ENCODE data around the gene TBC1D19.

TBC1D19 gene

DNA sequence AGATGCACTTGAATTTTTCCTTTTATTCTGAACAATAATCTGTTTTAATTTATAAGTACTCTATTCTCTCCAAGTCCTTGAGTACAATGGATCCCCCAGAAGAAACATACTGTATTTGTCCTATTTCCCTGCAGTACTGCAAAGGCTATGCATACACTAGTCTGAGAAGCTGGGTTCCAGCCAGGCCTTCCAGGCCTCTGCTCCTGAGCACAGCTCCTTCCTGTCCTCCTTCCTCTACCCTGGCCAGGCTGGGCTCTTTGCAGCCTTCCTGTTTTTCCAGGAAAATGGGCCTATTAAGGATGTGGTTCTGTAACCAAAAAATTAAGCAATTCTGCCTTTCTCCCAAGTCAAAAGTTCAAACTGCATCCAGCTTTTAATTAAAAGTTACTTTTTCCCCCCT lies 208.8 kb downstream of the TBC1D19 start:
- TF ChIP-seq, protein P1, sequence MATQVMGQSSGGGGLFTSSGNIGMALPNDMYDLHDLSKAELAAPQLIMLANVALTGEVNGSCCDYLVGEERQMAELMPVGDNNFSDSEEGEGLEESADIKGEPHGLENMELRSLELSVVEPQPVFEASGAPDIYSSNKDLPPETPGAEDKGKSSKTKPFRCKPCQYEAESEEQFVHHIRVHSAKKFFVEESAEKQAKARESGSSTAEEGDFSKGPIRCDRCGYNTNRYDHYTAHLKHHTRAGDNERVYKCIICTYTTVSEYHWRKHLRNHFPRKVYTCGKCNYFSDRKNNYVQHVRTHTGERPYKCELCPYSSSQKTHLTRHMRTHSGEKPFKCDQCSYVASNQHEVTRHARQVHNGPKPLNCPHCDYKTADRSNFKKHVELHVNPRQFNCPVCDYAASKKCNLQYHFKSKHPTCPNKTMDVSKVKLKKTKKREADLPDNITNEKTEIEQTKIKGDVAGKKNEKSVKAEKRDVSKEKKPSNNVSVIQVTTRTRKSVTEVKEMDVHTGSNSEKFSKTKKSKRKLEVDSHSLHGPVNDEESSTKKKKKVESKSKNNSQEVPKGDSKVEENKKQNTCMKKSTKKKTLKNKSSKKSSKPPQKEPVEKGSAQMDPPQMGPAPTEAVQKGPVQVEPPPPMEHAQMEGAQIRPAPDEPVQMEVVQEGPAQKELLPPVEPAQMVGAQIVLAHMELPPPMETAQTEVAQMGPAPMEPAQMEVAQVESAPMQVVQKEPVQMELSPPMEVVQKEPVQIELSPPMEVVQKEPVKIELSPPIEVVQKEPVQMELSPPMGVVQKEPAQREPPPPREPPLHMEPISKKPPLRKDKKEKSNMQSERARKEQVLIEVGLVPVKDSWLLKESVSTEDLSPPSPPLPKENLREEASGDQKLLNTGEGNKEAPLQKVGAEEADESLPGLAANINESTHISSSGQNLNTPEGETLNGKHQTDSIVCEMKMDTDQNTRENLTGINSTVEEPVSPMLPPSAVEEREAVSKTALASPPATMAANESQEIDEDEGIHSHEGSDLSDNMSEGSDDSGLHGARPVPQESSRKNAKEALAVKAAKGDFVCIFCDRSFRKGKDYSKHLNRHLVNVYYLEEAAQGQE (IDR thresholded peaks at IDR 0.05; ENCODE audit: insufficient read depth in 1 of 2, low read depth in 2 of 2, low read length in 2 of 2) = no peak

DNA sequence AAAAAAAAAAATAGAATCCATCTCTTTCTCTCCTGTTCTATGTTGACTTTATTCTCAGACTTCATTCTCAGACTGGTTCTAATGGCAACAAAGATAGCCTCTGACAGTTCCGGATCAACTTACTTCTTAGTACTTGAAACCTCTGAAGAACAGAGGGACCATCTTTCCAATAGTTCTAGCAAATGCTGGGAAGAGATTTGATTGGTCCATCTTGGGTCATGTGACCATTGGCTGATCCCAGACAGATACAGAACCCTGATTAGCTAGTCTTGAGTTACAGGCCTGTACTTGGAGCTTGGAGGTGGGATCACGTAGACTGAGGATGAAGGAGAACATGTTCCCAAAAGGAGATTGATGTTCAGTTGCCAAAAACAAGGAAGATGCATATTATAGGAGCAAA lies 209.9 kb downstream of the TBC1D19 start:
- TF ChIP-seq, protein P1 (IDR thresholded peaks at IDR 0.05; ENCODE audit: insufficient read depth in 1 of 2, low read depth in 2 of 2, low read length in 2 of 2) = no peak
- TF ChIP-seq FOXP2 (optimal IDR thresholded peaks at IDR 0.05; ENCODE audit: borderline replicate concordance, extremely low read depth, extremely low read length, insufficient read depth) (no peak), POLR2AphosphoS5 (IDR thresholded peaks at IDR 0.05; ENCODE audit: low read depth, low read length) (no peak), TAF1 (IDR thresholded peaks at IDR 0.05; ENCODE audit: borderline replicate concordance, insufficient read depth, low read length) (no peak), SIN3A (IDR thresholded peaks at IDR 0.05; ENCODE audit: borderline replicate concordance, insufficient read depth, low read length) (no peak)

DNA sequence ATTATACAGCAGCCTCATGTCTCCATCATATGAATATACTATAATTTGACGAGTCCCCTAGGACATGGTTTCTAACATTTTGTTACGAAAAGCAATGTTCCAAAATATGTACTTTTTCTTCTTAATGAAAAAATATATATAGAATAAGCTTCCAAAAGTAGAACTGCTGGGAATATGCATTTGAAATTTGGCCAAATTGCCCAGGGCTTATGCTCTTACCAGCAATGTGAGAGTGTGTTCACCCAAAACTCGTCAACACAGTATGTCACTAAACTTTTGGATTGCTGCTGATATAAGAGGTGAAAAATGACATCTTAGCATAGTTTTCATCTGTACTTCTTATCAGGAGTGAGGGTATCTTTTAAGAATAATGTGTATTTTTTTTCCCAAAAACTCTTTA lies 212.2 kb downstream of the TBC1D19 start:
- no peak for TF ChIP-seq TAF1 (IDR thresholded peaks at IDR 0.05; ENCODE audit: borderline replicate concordance, insufficient read depth, low read length)
- TF ChIP-seq SIN3A (IDR thresholded peaks at IDR 0.05; ENCODE audit: borderline replicate concordance, insufficient read depth, low read length) = no peak
- no peak for TF ChIP-seq POLR2AphosphoS5 (IDR thresholded peaks at IDR 0.05; ENCODE audit: low read depth, low read length)
- TF ChIP-seq, protein P1 (IDR thresholded peaks at IDR 0.05; ENCODE audit: insufficient read depth in 1 of 2, low read depth in 2 of 2, low read length in 2 of 2) = no peak
- no peak for TF ChIP-seq FOXP2 (optimal IDR thresholded peaks at IDR 0.05; ENCODE audit: borderline replicate concordance, extremely low read depth, extremely low read length, insufficient read depth)

DNA sequence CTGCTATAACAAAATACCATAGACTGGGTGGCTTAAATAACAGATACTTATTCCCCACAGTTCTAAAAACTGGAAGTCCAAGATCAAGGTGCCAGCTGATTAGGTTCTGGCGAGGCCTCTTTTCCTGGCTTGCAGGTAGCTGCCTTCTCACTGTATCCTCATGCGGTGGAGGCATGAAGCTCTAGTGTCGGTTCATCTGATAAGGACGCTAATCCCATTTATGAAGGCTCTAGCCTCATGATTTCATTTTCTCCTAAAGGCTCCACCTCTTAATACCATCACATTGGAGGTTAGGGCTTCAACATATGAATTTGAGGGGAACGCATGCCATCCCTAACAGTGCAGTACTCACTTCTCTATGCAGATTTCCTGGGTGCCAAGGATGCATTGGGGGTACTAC lies 218.9 kb downstream of the TBC1D19 start:
- TF ChIP-seq FOXP2 (optimal IDR thresholded peaks at IDR 0.05; ENCODE audit: borderline replicate concordance, extremely low read depth, extremely low read length, insufficient read depth) (no peak), POLR2AphosphoS5 (IDR thresholded peaks at IDR 0.05; ENCODE audit: low read depth, low read length) (no peak), SIN3A (IDR thresholded peaks at IDR 0.05; ENCODE audit: borderline replicate concordance, insufficient read depth, low read length) (no peak), TAF1 (IDR thresholded peaks at IDR 0.05; ENCODE audit: borderline replicate concordance, insufficient read depth, low read length) (no peak)
- TF ChIP-seq, protein P1 (IDR thresholded peaks at IDR 0.05; ENCODE audit: insufficient read depth in 1 of 2, low read depth in 2 of 2, low read length in 2 of 2) = no peak

DNA sequence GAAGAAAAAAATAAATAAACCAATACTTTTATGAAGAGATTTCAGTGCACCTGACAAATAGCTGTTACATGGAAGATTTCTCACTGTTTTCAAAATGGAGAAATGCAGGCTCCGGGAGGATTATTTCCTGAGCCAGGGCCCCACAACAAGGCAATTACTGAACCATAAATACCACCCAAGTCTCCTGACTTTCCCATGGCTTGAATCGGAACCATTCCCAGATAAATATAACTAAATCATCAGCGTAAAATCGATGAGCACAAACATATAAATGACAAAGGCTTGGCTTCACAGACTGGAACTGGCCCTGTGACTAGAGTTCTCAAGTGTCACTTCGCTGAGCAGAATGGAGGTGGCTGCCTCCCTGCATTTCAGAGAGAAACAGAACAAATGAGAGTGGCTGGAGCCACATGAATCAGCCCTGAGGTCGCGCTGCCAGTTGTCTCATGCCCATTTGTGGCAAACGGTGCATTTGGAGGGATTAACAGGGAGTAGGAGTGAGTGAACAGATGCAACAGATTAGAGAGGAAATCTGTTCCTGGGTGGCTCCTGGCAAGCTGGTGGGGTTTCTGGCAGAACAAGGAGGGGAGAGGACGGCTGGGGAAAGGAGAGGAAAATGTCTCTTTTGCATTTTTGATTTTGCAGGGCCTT lies 219.5 kb downstream of the TBC1D19 start:
- TF ChIP-seq TAF1 (IDR thresholded peaks at IDR 0.05; ENCODE audit: borderline replicate concordance, insufficient read depth, low read length) (no peak), POLR2AphosphoS5 (IDR thresholded peaks at IDR 0.05; ENCODE audit: low read depth, low read length) (no peak)
- TF ChIP-seq, protein P1 (IDR thresholded peaks at IDR 0.05; ENCODE audit: insufficient read depth in 1 of 2, low read depth in 2 of 2, low read length in 2 of 2) = no peak

Measured in PFSK-1 (cell line).